ENCODE data around the gene LRBA.

The LRBA gene

GRCh38 chr4:150699599-150699998 lies 315.5 kb downstream of the LRBA start:
- DNase-seq (ENCODE audit: low read depth) = no peak
- in situ Hi-C loops (cut with HindIII; ENCODE audit: low sequenced_read_pairs) = no loop called here
- no peak for TF ChIP-seq CTCF (IDR thresholded peaks at IDR 0.05; ENCODE audit: low read depth, low read length, missing control alignments)
- H3K4me3 ChIP-seq (ENCODE audit: low read depth, low read length) = no peak overlapping the region

GRCh38 chr4:150695162-150695561 lies 319.9 kb downstream of the LRBA start:
- no peak for TF ChIP-seq CTCF (IDR thresholded peaks at IDR 0.05; ENCODE audit: low read depth, low read length, missing control alignments)
- no peak overlapping the region for H3K4me3 ChIP-seq (ENCODE audit: low read depth, low read length)
- in situ Hi-C loops (cut with HindIII; ENCODE audit: low sequenced_read_pairs) = no loop called here
- no peak for DNase-seq (ENCODE audit: low read depth)

- in situ Hi-C loops (cut with HindIII; ENCODE audit: low sequenced_read_pairs) = no loop called here
Observed at GRCh38 chr4:150694438-150694837, 320.6 kb downstream of the LRBA start.

GRCh38 chr4:150683775-150684350 lies 331.2 kb downstream of the LRBA start:
- TF ChIP-seq CTCF (IDR thresholded peaks at IDR 0.05; ENCODE audit: low read depth, low read length, missing control alignments) = no peak
- no peak overlapping the region for H3K4me3 ChIP-seq (ENCODE audit: low read depth, low read length)
- in situ Hi-C loops (cut with HindIII; ENCODE audit: low sequenced_read_pairs) = no loop called here
- no peak for DNase-seq (ENCODE audit: low read depth)

More at GRCh38 chr4:150694438-150694837, 320.6 kb downstream of the LRBA start:
- H3K4me3 ChIP-seq (ENCODE audit: low read depth, low read length) = no peak overlapping the region
- TF ChIP-seq CTCF (IDR thresholded peaks at IDR 0.05; ENCODE audit: low read depth, low read length, missing control alignments) = no peak
- no peak for DNase-seq (ENCODE audit: low read depth)

- no peak for DNase-seq (ENCODE audit: low read depth)
- in situ Hi-C loops (cut with HindIII; ENCODE audit: low sequenced_read_pairs) = no loop called here
- no peak overlapping the region for H3K4me3 ChIP-seq (ENCODE audit: low read depth, low read length)
- no peak for TF ChIP-seq CTCF (IDR thresholded peaks at IDR 0.05; ENCODE audit: low read depth, low read length, missing control alignments)
Observed at GRCh38 chr4:150682126-150682525, 333.0 kb downstream of the LRBA start.

GRCh38 chr4:150681063-150681462 lies 334.0 kb downstream of the LRBA start:
- in situ Hi-C loops (cut with HindIII; ENCODE audit: low sequenced_read_pairs) = no loop called here
- no peak for DNase-seq (ENCODE audit: low read depth)
- H3K4me3 ChIP-seq (ENCODE audit: low read depth, low read length) = no peak overlapping the region
- no peak for TF ChIP-seq CTCF (IDR thresholded peaks at IDR 0.05; ENCODE audit: low read depth, low read length, missing control alignments)

Measured in astrocyte of the cerebellum (primary cell).